OCI-LY3 (cell line): ENCODE results near the gene KDM1A.

Experiments
- H2AFZ ChIP-seq: fragments of 200-600, 300-600 bp; shearing (Covaris generic); 2 replicates; pipeline ENCODE4 v1.6.0; 2014; ENCODE audit warnings: antibody characterized with exemption, low read depth, low read length
- H3K27ac ChIP-seq: fragments of 200-600, 300-600 bp; sonication (generic); 2 replicates; pipeline ENCODE4 v1.5.1; 2014; ENCODE audit warnings: mild to moderate bottlenecking, low read length, moderate library complexity, mixed read lengths
- H3K27me3 ChIP-seq: fragments of 200-600, 300-600 bp; sonication (generic); 2 replicates; pipeline ENCODE4 v1.6.1; 2014; ENCODE audit warnings: low read depth, low read length, mixed read lengths
- H3K36me3 ChIP-seq: fragments of 200-600, 300-600 bp; sonication (generic); replicated peaks from 2 replicates; pipeline ENCODE3; 2014; ENCODE audit warnings: low read depth, low read length, mixed read lengths
- H3K4me1 ChIP-seq: fragments of 300-600, 200-600 bp; sonication (generic); 2 replicates; pipeline ENCODE4 v1.6.1; 2014; ENCODE audit warnings: low read length, mixed read lengths
- H3K4me2 ChIP-seq: fragments of 200-600, 300-600 bp; sonication (generic); 2 replicates; pipeline ENCODE4 v1.6.1; 2014; ENCODE audit warnings: low read length, mixed read lengths
- H3K4me3 ChIP-seq: fragments of 300-600, 200-600 bp; sonication (generic); 2 replicates; pipeline ENCODE4 v1.5.1; 2014; ENCODE audit warnings: antibody characterized with exemption, mild to moderate bottlenecking, low read length, moderate library complexity
- H3K79me2 ChIP-seq: fragments of 300-600, 200-600 bp; shearing (Covaris generic); 2 replicates; pipeline ENCODE4 v1.6.1; 2014; ENCODE audit warnings: mild to moderate bottlenecking, low read length, mixed read lengths
- H3K9ac ChIP-seq: fragments of 300-600, 200-600 bp; shearing (Covaris generic); 2 replicates; pipeline ENCODE4 v1.6.0; 2014; ENCODE audit warnings: mild to moderate bottlenecking, low read length, moderate library complexity
- H3K9me3 ChIP-seq: fragments of 200-600, 300-600 bp; shearing (Covaris generic); 2 replicates; pipeline ENCODE4 v1.6.1; 2014; ENCODE audit warnings: low read length, mixed read lengths; ENCODE audit not compliant: insufficient read depth
- H4K20me1 ChIP-seq: fragments of 200-600, 300-600 bp; sonication (generic); 2 replicates; pipeline ENCODE4 v1.6.1; 2016; ENCODE audit warnings: low read length, mixed read lengths; ENCODE audit not compliant: insufficient read depth
- CTCF ChIP-seq: fragments of 200-600, 300-600 bp; sonication (generic); IDR thresholded peaks from 2 replicates; pipeline ENCODE4 v1.5.1; 2014; ENCODE audit warnings: antibody characterized with exemption, low read length, low read depth
- EZH2phosphoT487 ChIP-seq: fragments of 200-600 bp; shearing (Covaris generic); IDR thresholded peaks from 2 replicates; pipeline ENCODE4 v1.6.1; 2018; ENCODE audit warnings: antibody characterized with exemption, mixed run types, low read depth

Gene KDM1A

DNA sequence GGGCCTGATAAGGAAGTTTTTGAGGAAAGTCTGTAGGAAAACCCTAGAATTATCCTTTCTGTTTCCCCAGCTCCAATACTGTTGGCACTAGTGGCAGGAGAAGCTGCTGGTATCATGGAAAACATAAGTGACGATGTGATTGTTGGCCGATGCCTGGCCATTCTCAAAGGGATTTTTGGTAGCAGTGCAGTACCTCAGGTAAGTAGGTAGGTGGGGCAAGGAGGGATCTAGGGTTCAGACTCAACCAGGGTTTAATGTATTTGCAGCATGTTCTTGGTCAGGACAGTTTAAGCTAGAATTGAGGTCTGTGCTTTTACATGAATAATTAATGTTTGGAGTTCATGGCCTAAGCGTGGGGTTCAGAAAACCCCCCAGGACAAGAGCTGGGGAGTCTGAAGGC lies 62.1 kb downstream of the KDM1A start:
- Histone ChIP-seq H3K4me1 (peaks cover 12% of the 10 kb centered on the region), H3K27me3 (no peaks in the 10 kb centered on the region), H3K79me2 (no peaks in the 10 kb centered on the region), H3K27ac (no peak overlapping the region), H3K9me3 (no peaks in the 10 kb centered on the region), H4K20me1 (no peaks in the 10 kb centered on the region), H2AFZ (no peak overlapping the region), H3K9ac (no peak overlapping the region), H3K4me3 (no peak overlapping the region), H3K36me3 (peaks cover 23% of the 10 kb centered on the region), H3K4me2 (no peak overlapping the region)
- TF ChIP-seq CTCF (no peak), EZH2phosphoT487 (no peak)

DNA sequence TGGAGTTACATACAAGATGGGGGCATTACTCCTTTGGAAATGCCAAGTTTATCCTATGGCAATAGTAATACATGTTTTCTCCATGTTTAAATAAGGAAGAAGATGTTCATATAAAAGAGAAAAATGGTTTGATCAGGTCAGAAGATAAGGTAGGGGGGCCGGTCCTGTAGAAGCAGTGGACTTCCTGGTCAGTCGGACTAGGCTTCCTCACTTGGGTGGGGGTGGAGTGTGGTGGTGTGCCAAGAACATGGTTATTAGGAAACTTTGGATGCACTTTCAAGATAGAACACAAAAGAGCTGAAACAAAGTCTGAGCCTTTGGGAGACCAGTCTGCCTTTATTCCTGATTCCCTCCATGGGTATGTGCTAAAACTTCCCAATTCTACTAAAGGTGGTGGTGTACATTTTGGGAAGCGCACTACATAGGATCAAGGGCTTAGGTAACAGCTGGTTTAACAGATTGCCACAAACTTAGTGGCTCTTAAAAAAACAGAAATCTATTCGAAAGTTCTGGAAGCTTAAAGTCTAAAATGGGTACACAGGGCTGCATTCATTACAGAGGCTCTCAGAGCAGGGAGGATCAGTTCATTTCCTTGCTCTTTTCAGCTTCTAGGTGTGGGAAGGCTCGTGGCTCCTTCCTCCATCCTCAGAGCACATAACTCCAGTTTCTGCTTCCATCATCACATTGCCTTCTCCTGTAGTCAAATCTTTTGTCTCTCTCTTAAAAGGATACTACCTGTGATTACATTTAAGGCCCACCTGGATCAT lies 64.6 kb downstream of the KDM1A start:
- Histone ChIP-seq H2AFZ (no peak overlapping the region), H3K9me3 (no peaks in the 10 kb centered on the region), H3K9ac (no peak overlapping the region), H3K27me3 (no peaks in the 10 kb centered on the region), H3K36me3 (peaks cover 14% of the 10 kb centered on the region), H3K4me3 (no peak overlapping the region), H3K4me2 (no peak overlapping the region), H4K20me1 (no peaks in the 10 kb centered on the region), H3K4me1 (peaks cover 12% of the 10 kb centered on the region), H3K79me2 (no peaks in the 10 kb centered on the region), H3K27ac (no peak overlapping the region)
- TF ChIP-seq CTCF (no peak), EZH2phosphoT487 (no peak)

GRCh38 chr1:23084880-23085279 lies 65.6 kb downstream of the KDM1A start:
- Histone ChIP-seq H2AFZ (no peak overlapping the region), H3K27me3 (no peaks in the 10 kb centered on the region), H3K36me3 (peaks cover 13% of the 10 kb centered on the region), H3K9ac (no peak overlapping the region), H3K27ac (no peak overlapping the region), H4K20me1 (no peaks in the 10 kb centered on the region), H3K4me2 (no peak overlapping the region), H3K79me2 (no peaks in the 10 kb centered on the region), H3K9me3 (no peaks in the 10 kb centered on the region), H3K4me1 (peaks cover 12% of the 10 kb centered on the region), H3K4me3 (no peak overlapping the region)
- TF ChIP-seq EZH2phosphoT487: no peak
- no peak for TF ChIP-seq CTCF

GRCh38 chr1:23085696-23086095 lies 66.4 kb downstream of the KDM1A start:
- Histone ChIP-seq H3K27ac (peak overlapping the region; percentile 14; the same call in 1 of the 2 replicates), H3K79me2 (no peaks in the 10 kb centered on the region), H3K4me2 (peak overlapping the region; percentile 37; the same call in 1 of the 2 replicates), H3K9me3 (no peaks in the 10 kb centered on the region), H3K4me3 (no peak overlapping the region), H3K36me3 (peaks cover 13% of the 10 kb centered on the region), H2AFZ (no peak overlapping the region), H3K4me1 (peaks cover 12% of the 10 kb centered on the region), H3K27me3 (no peaks in the 10 kb centered on the region), H3K9ac (no peak overlapping the region), H4K20me1 (no peaks in the 10 kb centered on the region)
- TF ChIP-seq EZH2phosphoT487 (no peak), CTCF (no peak)
